Measurements from ENCODE around the gene SOCS7.

SOCS7 gene

GRCh38 chr17:38417210-38417951 is 65.7 kb downstream of the SOCS7 start:
- Histone ChIP-seq H3K27me3 (ENCODE audit: insufficient read depth, insufficient read length) (peaks cover 40% of the 10 kb centered on the region), H3K9ac (ENCODE audit: insufficient read length, low read depth) (peak overlapping the region; percentile 39), H3K9me3 (ENCODE audit: insufficient read depth, low read length) (no peaks in the 10 kb centered on the region), H3K36me3 (ENCODE audit: insufficient read depth, insufficient read length, low read length) (no peaks in the 10 kb centered on the region), H3K4me3 (ENCODE audit: insufficient read length, low read depth) (peak overlapping the region; percentile 2), H3K4me1 (ENCODE audit: insufficient read depth, insufficient read length) (peaks cover 31% of the 10 kb centered on the region)
- no peak for TF ChIP-seq YY1 (IDR thresholded peaks at IDR 0.05; ENCODE audit: insufficient read depth, insufficient read length)
- no peak for TF ChIP-seq ZNF274 (IDR thresholded peaks at IDR 0.05; ENCODE audit: low read depth, low read length)
- TF ChIP-seq SUZ12 (IDR thresholded peaks at IDR 0.05; ENCODE audit: extremely low read depth, insufficient read depth, insufficient read length) = no peak
- DNase-seq (ENCODE audit: low read depth, low spot score) = no peak

- Histone ChIP-seq H3K9me3 (ENCODE audit: insufficient read depth, low read length) (no peaks in the 10 kb centered on the region), H3K4me3 (ENCODE audit: insufficient read length, low read depth) (no peak overlapping the region), H3K36me3 (ENCODE audit: insufficient read depth, insufficient read length, low read length) (no peaks in the 10 kb centered on the region), H3K4me1 (ENCODE audit: insufficient read depth, insufficient read length) (peaks cover 31% of the 10 kb centered on the region), H3K9ac (ENCODE audit: insufficient read length, low read depth) (peak overlapping the region; percentile 51), H3K27me3 (ENCODE audit: insufficient read depth, insufficient read length) (peaks cover 40% of the 10 kb centered on the region)
- TF ChIP-seq SUZ12 (IDR thresholded peaks at IDR 0.05; ENCODE audit: extremely low read depth, insufficient read depth, insufficient read length) = no peak
- TF ChIP-seq ZNF274 (IDR thresholded peaks at IDR 0.05; ENCODE audit: low read depth, low read length) = no peak
- no peak for TF ChIP-seq YY1 (IDR thresholded peaks at IDR 0.05; ENCODE audit: insufficient read depth, insufficient read length)
- no peak for DNase-seq (ENCODE audit: low read depth, low spot score)
Observed at GRCh38 chr17:38418062-38418692, 66.5 kb downstream of the SOCS7 start.

- H3K4me1 ChIP-seq (ENCODE audit: insufficient read depth, insufficient read length) = peaks cover 31% of the 10 kb centered on the region
- H3K9ac ChIP-seq (ENCODE audit: insufficient read length, low read depth) = peak overlapping the region; percentile 52
- H3K9me3 ChIP-seq (ENCODE audit: insufficient read depth, low read length) = no peaks in the 10 kb centered on the region
- no peak for DNase-seq (ENCODE audit: low read depth, low spot score)
- peak overlapping the region; percentile 48 for H3K4me3 ChIP-seq (ENCODE audit: insufficient read length, low read depth)
- peaks cover 40% of the 10 kb centered on the region for H3K27me3 ChIP-seq (ENCODE audit: insufficient read depth, insufficient read length)
- no peaks in the 10 kb centered on the region for H3K36me3 ChIP-seq (ENCODE audit: insufficient read depth, insufficient read length, low read length)
- TF ChIP-seq SUZ12 (IDR thresholded peaks at IDR 0.05; ENCODE audit: extremely low read depth, insufficient read depth, insufficient read length) (no peak), YY1 (IDR thresholded peaks at IDR 0.05; ENCODE audit: insufficient read depth, insufficient read length) (no peak), ZNF274 (IDR thresholded peaks at IDR 0.05; ENCODE audit: low read depth, low read length) (no peak)
Observed at GRCh38 chr17:38418693-38419507, 67.3 kb downstream of the SOCS7 start.

GRCh38 chr17:38419508-38419981 is 67.9 kb downstream of the SOCS7 start:
- H3K4me1 ChIP-seq (ENCODE audit: insufficient read depth, insufficient read length) = peaks cover 36% of the 10 kb centered on the region
- no peak for DNase-seq (ENCODE audit: low read depth, low spot score)
- H3K9ac ChIP-seq (ENCODE audit: insufficient read length, low read depth) = peak overlapping the region; percentile 52
- TF ChIP-seq SUZ12 (IDR thresholded peaks at IDR 0.05; ENCODE audit: extremely low read depth, insufficient read depth, insufficient read length) = no peak
- no peak for TF ChIP-seq ZNF274 (IDR thresholded peaks at IDR 0.05; ENCODE audit: low read depth, low read length)
- no peak for TF ChIP-seq YY1 (IDR thresholded peaks at IDR 0.05; ENCODE audit: insufficient read depth, insufficient read length)
- H3K4me3 ChIP-seq (ENCODE audit: insufficient read length, low read depth) = peak overlapping the region; percentile 33
- H3K27me3 ChIP-seq (ENCODE audit: insufficient read depth, insufficient read length) = peaks cover 40% of the 10 kb centered on the region
- H3K36me3 ChIP-seq (ENCODE audit: insufficient read depth, insufficient read length, low read length) = no peaks in the 10 kb centered on the region
- no peaks in the 10 kb centered on the region for H3K9me3 ChIP-seq (ENCODE audit: insufficient read depth, low read length)

GRCh38 chr17:38420518-38420917 is 68.9 kb downstream of the SOCS7 start:
- peak overlapping the region; percentile 35 for H3K9ac ChIP-seq (ENCODE audit: insufficient read length, low read depth)
- H3K4me3 ChIP-seq (ENCODE audit: insufficient read length, low read depth) = no peak overlapping the region
- peaks cover 34% of the 10 kb centered on the region for H3K4me1 ChIP-seq (ENCODE audit: insufficient read depth, insufficient read length)
- peaks cover 40% of the 10 kb centered on the region for H3K27me3 ChIP-seq (ENCODE audit: insufficient read depth, insufficient read length)
- TF ChIP-seq YY1 (IDR thresholded peaks at IDR 0.05; ENCODE audit: insufficient read depth, insufficient read length) (no peak), SUZ12 (IDR thresholded peaks at IDR 0.05; ENCODE audit: extremely low read depth, insufficient read depth, insufficient read length) (no peak), ZNF274 (IDR thresholded peaks at IDR 0.05; ENCODE audit: low read depth, low read length) (no peak)
- no peak for DNase-seq (ENCODE audit: low read depth, low spot score)
- H3K9me3 ChIP-seq (ENCODE audit: insufficient read depth, low read length) = no peaks in the 10 kb centered on the region
- no peaks in the 10 kb centered on the region for H3K36me3 ChIP-seq (ENCODE audit: insufficient read depth, insufficient read length, low read length)

GRCh38 chr17:38421171-38421841 is 69.7 kb downstream of the SOCS7 start:
- Histone ChIP-seq H3K9ac (ENCODE audit: insufficient read length, low read depth) (no peak overlapping the region), H3K4me3 (ENCODE audit: insufficient read length, low read depth) (no peak overlapping the region), H3K27me3 (ENCODE audit: insufficient read depth, insufficient read length) (peaks cover 40% of the 10 kb centered on the region), H3K4me1 (ENCODE audit: insufficient read depth, insufficient read length) (peaks cover 36% of the 10 kb centered on the region), H3K36me3 (ENCODE audit: insufficient read depth, insufficient read length, low read length) (no peaks in the 10 kb centered on the region), H3K9me3 (ENCODE audit: insufficient read depth, low read length) (no peaks in the 10 kb centered on the region)
- TF ChIP-seq YY1 (IDR thresholded peaks at IDR 0.05; ENCODE audit: insufficient read depth, insufficient read length) (no peak), ZNF274 (IDR thresholded peaks at IDR 0.05; ENCODE audit: low read depth, low read length) (no peak), SUZ12 (IDR thresholded peaks at IDR 0.05; ENCODE audit: extremely low read depth, insufficient read depth, insufficient read length) (no peak)
- DNase-seq (ENCODE audit: low read depth, low spot score) = no peak

Measured in NT2/D1 (cell line).